PC-3 (cell line): ENCODE data around the gene XYLT2. TPM values are rescaled to one million over a fixed set of nuclear protein-coding genes. Genes with fewer than 3 reads are reported as not detected.

Experiments
- ATAC-seq: fragments of 200-7000 bp; cut with Tn5 transposase; 2 replicates; pipeline ENCODE4 v1.9.1; 2020; ENCODE audit warnings: mild to moderate bottlenecking, moderate library complexity
- BruUV-seq: library from RNA; stranded (reverse); fragments of 400-500 nt; replicated peaks from 2 replicates; lab custom pipeline; 2021; lab: Mats Ljungman, UMichigan
- CTCF ChIA-PET: fragments of 300-600 bp; sonication (Branson Sonifier 250); formaldehyde crosslinking; loops from one replicate; lab custom pipeline; 2022; ENCODE audit warnings: antibody characterized with exemption; lab: Charles Lee
- POLR2A ChIA-PET: fragments of 300-600 bp; sonication (Branson Sonifier 250); formaldehyde crosslinking; loops from one replicate; lab custom pipeline; 2022; ENCODE audit warnings: antibody characterized with exemption; ENCODE audit not compliant: unreplicated experiment; lab: Charles Lee
- DNase-seq: peaks from one replicate; pipeline ENCODE4 v3.0.0-alpha.2; 2015
- H2AFZ ChIP-seq: fragments of 300-600 bp; sonication (generic); 2 replicates; pipeline ENCODE4 v1.6.0; 2016; ENCODE audit warnings: antibody characterized with exemption, low read length
- H3F3A ChIP-seq: fragments of 300-600 bp; sonication (generic); one replicate; pipeline ENCODE4 v1.6.0; 2017; ENCODE audit warnings: antibody characterized with exemption, low read length, control low read depth, mild to moderate bottlenecking; ENCODE audit not compliant: unreplicated experiment
- H3K27ac ChIP-seq: fragments of 300-600 bp; sonication (generic); 2 replicates; pipeline ENCODE4 v1.5.1; 2016; ENCODE audit warnings: mild to moderate bottlenecking, low read length
- H3K27me3 ChIP-seq: fragments of 300-600 bp; sonication (generic); 2 replicates; pipeline ENCODE4 v1.6.1; 2016; ENCODE audit warnings: low read length, mixed read lengths
- H3K36me3 ChIP-seq: fragments of 300-600 bp; sonication (generic); 2 replicates; pipeline ENCODE4 v1.6.1; 2016; ENCODE audit warnings: low read depth, mixed run types, low read length, mixed read lengths
- H3K4me1 ChIP-seq: fragments of 300-600 bp; sonication (generic); 2 replicates; pipeline ENCODE4 v1.5.1; 2016; ENCODE audit warnings: low read length; ENCODE audit not compliant: insufficient read depth
- H3K4me2 ChIP-seq: fragments of 300-600 bp; sonication (generic); 2 replicates; pipeline ENCODE4 v1.6.0; 2016; ENCODE audit warnings: low read length
- H3K4me3 ChIP-seq: fragments of 300-600 bp; sonication (generic); 2 replicates; pipeline ENCODE4 v1.5.1; 2016; ENCODE audit warnings: mild to moderate bottlenecking, low read length, mixed read lengths
- H3K79me2 ChIP-seq: fragments of 300-600 bp; sonication (generic); 2 replicates; pipeline ENCODE4 v1.6.1; 2017; ENCODE audit warnings: low read length, mixed read lengths
- H3K9ac ChIP-seq: fragments of 300-600 bp; sonication (generic); 2 replicates; pipeline ENCODE4 v1.6.0; 2016; ENCODE audit warnings: mild to moderate bottlenecking, low read length
- H3K9me2 ChIP-seq: fragments of 300-600 bp; sonication (generic); replicated peaks from 2 replicates; pipeline ENCODE4 v1.6.1; 2016; ENCODE audit warnings: mixed run types, low read length, mixed read lengths
- H3K9me3 ChIP-seq: fragments of 300-600 bp; sonication (generic); 2 replicates; pipeline ENCODE4 v1.6.1; 2016; ENCODE audit warnings: low read length, mixed read lengths
- H4K20me1 ChIP-seq: fragments of 300-600 bp; sonication (generic); 2 replicates; pipeline ENCODE4 v1.6.1; 2016; ENCODE audit warnings: low read length, mixed read lengths
- CTCF ChIP-seq: fragments of 300-600 bp; sonication (generic); conservative IDR thresholded peaks from 2 replicates; pipeline ENCODE4 v1.5.1; 2017; ENCODE audit warnings: antibody characterized with exemption, low read depth, mild to moderate bottlenecking, low read length
- EZH2 ChIP-seq: fragments of 300-600 bp; sonication (generic); IDR thresholded peaks from one replicate; pipeline ENCODE4 v1.6.1; 2017; ENCODE audit warnings: antibody characterized with exemption, mild to moderate bottlenecking, low read length; ENCODE audit not compliant: unreplicated experiment
- EZH2phosphoT487 ChIP-seq: fragments of 300-600 bp; sonication (generic); IDR thresholded peaks from 2 replicates; pipeline ENCODE4 v1.6.1; 2018; ENCODE audit warnings: mild to moderate bottlenecking, antibody characterized with exemption, low read length, borderline replicate concordance
- intact Hi-C: fragments of 100-400 bp; cut with micrococcal nuclease; formaldehyde crosslinking; loops from 2 replicates; pipeline ENCODE4 v1.9.0; 2023
- total RNA-seq: library from RNA; depleted of rRNA; stranded (reverse); fragments of >200 nt; gene quantifications from 2 replicates; pipeline ENCODE4 v1.2.3, GENCODE V29; 2014

The XYLT2 gene
- total RNA-seq, 1 experiment from 2014 or later = 53.5 TPM

GRCh38 chr17:50394711-50395110, 48.8 kb downstream of the XYLT2 start:
- Histone ChIP-seq H3K4me1 (peaks cover 55% of the 10 kb centered on the region), H2AFZ (no peak overlapping the region), H3K27me3 (no peaks in the 10 kb centered on the region), H3K27ac (no peak overlapping the region; the same call in 1 of the 2 replicates), H4K20me1 (peaks cover 48% of the 10 kb centered on the region), H3K9me2 (no peaks in the 10 kb centered on the region), H3K4me2 (peak overlapping the region; percentile 95), H3K9me3 (no peaks in the 10 kb centered on the region), H3K4me3 (peak overlapping the region; percentile 73), H3F3A (peaks cover 20% of the 10 kb centered on the region), H3K9ac (no peak overlapping the region; the same call in 1 of the 2 replicates), H3K36me3 (peaks cover 52% of the 10 kb centered on the region), H3K79me2 (peaks cover 62% of the 10 kb centered on the region)
- BruUV-seq = no TSS peak
- intact Hi-C loops = loop anchor here (10.0 kb wide), 1 partner anchor 240 kb away; the partner anchor contains the start of gene ABCC3
- peak; percentile 64 for DNase-seq
- ATAC-seq = no peak
- CTCF ChIA-PET = no interaction called here
- POLR2A ChIA-PET = no interaction called here
- TF ChIP-seq CTCF (no peak), EZH2phosphoT487 (no peak), EZH2 (no peak)

- Histone ChIP-seq H3K9ac (peak overlapping the region; percentile 99), H3K9me2 (no peaks in the 10 kb centered on the region), H3K79me2 (peaks cover 48% of the 10 kb centered on the region), H3K4me3 (peak overlapping the region; percentile 73), H3F3A (peaks cover 16% of the 10 kb centered on the region), H2AFZ (peak overlapping the region; percentile 76), H4K20me1 (peaks cover 40% of the 10 kb centered on the region), H3K9me3 (no peaks in the 10 kb centered on the region), H3K4me2 (peak overlapping the region; percentile 95), H3K27me3 (no peaks in the 10 kb centered on the region), H3K27ac (peak overlapping the region; percentile 84), H3K4me1 (peaks cover 44% of the 10 kb centered on the region), H3K36me3 (peaks cover 38% of the 10 kb centered on the region)
- CTCF ChIA-PET = interaction anchor here (0.5 to 2.2 kb wide), 9 partner anchors 10 to 312 kb away, joined by 3 to 15 read pairs (median 5); no protein-coding TSS in a partner anchor
- DNase-seq = peak; percentile 64
- ATAC-seq = peak; percentile 46
- POLR2A ChIA-PET = interaction anchor here (0.6 to 0.7 kb wide), 5 partner anchors 28 to 335 kb away, joined by 3 to 6 read pairs (median 3); partner anchors contain the start of genes ACSF2 and RSAD1
- BruUV-seq = TSS peak; percentile 67
- intact Hi-C loops = loop anchor here (1.0 to 10.0 kb wide), 4 partner anchors 34 to 238 kb away; partner anchors contain the start of gene ABCC3
- TF ChIP-seq EZH2 (no peak), CTCF (no peak), EZH2phosphoT487 (no peak)
Observed at GRCh38 chr17:50396261-50397110, 50.6 kb downstream of the XYLT2 start.
